Activated naive CD4-positive, alpha-beta T cell (primary cell): ENCODE data around the gene SAMM50.

ENCODE experiments used
- DNase-seq, 4 experiments: peaks; one replicate each; lab custom pipeline; 2025; lab: John Stamatoyannopoulos, UW

Gene SAMM50

GRCh38 chr22:44029069-44029468 lies 73.8 kb downstream of the SAMM50 start:
- no peak for DNase-seq

- DNase-seq = no peak
These were observed 74.9 kb downstream of the SAMM50 start for GRCh38 chr22:44030051-44030701.

- DNase-seq = no peak
These were observed 75.5 kb downstream of the SAMM50 start for GRCh38 chr22:44030702-44031082.

- DNase-seq = no peak
These were observed 76.1 kb downstream of the SAMM50 start for GRCh38 chr22:44031158-44031952.

GRCh38 chr22:44032126-44032730 lies 77.0 kb downstream of the SAMM50 start:
- no peak for DNase-seq

GRCh38 chr22:44033287-44033686 lies 78.0 kb downstream of the SAMM50 start:
- no peak for DNase-seq

- DNase-seq = no peak
These were observed 78.5 kb downstream of the SAMM50 start for GRCh38 chr22:44033694-44034093.

GRCh38 chr22:44037519-44038375 lies 82.5 kb downstream of the SAMM50 start:
- no peak for DNase-seq

- no peak for DNase-seq
These were observed 84.4 kb downstream of the SAMM50 start for GRCh38 chr22:44039566-44040171.

- DNase-seq = no peak
These were observed 87.3 kb downstream of the SAMM50 start for GRCh38 chr22:44042249-44043218.

GRCh38 chr22:44045145-44045544 lies 89.9 kb downstream of the SAMM50 start:
- DNase-seq = no peak
